ENCODE data around the gene MFF.

The MFF gene, protein sequence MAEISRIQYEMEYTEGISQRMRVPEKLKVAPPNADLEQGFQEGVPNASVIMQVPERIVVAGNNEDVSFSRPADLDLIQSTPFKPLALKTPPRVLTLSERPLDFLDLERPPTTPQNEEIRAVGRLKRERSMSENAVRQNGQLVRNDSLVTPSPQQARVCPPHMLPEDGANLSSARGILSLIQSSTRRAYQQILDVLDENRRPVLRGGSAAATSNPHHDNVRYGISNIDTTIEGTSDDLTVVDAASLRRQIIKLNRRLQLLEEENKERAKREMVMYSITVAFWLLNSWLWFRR

DNA sequence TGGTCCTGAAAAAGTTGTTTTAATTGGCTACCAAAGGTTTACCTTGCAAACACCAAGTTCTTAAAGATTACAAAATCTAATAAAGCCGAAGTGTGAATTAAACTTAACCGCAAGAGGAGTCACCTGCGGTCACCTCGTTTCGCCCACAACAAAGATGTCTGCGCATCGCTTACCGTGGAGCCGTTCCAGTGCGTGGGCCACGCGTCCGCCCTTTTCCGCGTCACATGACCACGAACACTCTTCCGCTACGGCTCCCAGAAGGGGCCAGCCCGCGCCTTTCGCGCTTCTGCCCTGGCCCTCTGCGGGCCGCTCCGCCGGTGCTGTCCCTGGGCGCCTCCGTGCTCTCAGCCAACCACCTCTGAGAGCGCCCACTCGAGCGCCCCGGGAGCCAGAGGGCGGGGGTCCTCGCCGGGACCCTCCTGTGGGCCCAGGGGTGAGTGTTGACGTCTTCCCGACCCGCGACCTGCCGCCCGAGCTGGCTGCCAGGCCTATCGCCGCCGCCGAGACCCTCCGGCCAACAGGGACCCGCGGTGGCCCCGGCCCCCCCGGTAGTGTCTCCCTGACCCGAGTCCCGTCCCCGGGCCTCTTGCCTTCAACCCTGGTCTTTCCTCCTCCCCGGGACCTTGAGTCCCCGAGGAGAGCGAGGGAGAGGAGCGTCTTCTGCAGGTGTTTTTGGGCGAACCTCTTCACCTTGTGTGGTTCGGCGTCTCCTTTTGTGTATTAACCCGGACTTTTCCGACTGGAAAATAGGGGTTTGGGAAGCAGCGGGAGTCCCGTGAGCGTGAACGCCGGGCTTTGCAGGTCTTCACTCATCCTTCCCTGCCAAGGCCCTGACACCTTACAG is at the start of gene MFF:
Gene MFF (plus strand): TSS at position 257 of the 844 bp plus-strand sequence. CDS start 5,415 bp downstream, outside the sequence.
- DNase-seq (ENCODE audit: low spot score), result peak; percentile 95
- TF ChIP-seq, protein P1, sequence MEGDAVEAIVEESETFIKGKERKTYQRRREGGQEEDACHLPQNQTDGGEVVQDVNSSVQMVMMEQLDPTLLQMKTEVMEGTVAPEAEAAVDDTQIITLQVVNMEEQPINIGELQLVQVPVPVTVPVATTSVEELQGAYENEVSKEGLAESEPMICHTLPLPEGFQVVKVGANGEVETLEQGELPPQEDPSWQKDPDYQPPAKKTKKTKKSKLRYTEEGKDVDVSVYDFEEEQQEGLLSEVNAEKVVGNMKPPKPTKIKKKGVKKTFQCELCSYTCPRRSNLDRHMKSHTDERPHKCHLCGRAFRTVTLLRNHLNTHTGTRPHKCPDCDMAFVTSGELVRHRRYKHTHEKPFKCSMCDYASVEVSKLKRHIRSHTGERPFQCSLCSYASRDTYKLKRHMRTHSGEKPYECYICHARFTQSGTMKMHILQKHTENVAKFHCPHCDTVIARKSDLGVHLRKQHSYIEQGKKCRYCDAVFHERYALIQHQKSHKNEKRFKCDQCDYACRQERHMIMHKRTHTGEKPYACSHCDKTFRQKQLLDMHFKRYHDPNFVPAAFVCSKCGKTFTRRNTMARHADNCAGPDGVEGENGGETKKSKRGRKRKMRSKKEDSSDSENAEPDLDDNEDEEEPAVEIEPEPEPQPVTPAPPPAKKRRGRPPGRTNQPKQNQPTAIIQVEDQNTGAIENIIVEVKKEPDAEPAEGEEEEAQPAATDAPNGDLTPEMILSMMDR (IDR thresholded peaks at IDR 0.05; ENCODE audit: extremely low read depth, insufficient read depth, missing control alignments), result peak; percentile 51
- in situ Hi-C loops (cut with MboI; ENCODE audit: low pct_unique_long_range_greater_than_20kb, low sequenced_read_pairs, unreplicated experiment), result no loop called here

DNA sequence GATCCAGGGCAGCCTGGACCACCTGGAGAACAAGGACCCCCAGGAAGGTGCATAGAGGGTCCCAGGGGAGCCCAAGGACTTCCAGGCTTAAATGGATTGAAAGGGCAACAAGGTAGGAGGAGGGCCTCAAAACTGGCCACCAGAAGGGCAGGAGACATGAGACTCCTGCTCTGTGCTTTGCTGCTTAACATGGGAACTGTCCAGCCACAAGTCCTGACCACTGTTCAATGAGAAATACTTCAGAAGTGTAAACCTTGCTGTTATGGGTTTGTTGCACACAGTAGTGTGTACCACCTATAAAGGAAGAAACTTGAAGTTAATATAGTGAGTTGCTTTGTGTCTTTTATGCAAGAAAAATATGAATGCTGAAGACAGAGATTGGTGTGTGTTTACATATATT is 44.2 kb upstream of the MFF start:
- no peak for DNase-seq (ENCODE audit: low spot score)
- in situ Hi-C loops (cut with MboI; ENCODE audit: low pct_unique_long_range_greater_than_20kb, low sequenced_read_pairs, unreplicated experiment), result no loop called here
- TF ChIP-seq, protein P1 (IDR thresholded peaks at IDR 0.05; ENCODE audit: extremely low read depth, insufficient read depth, missing control alignments), result no peak

DNA sequence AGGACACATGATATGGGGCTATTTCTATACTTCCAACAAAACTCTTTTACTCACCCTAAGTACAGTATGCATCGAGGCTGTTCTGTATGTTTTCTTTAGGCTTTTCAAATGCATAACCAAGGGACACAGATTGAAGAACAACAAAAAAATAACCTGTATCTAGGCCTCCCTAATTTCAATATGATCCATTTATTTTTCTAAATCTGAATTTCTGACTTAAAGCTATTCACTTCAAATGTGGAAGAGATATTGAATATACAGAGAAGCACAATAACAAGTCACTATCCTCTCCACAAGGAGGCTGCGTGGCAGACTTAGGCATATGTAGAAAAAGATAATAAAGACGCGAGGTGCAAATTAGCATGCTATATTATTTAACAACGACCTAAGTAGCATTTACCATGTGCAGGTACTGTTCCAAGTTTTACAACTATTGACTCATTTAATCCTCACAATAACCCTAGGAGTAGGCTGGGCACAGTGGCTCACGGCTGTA is 39.3 kb upstream of the MFF start:
- no peak for DNase-seq (ENCODE audit: low spot score)
- TF ChIP-seq, protein P1 (IDR thresholded peaks at IDR 0.05; ENCODE audit: extremely low read depth, insufficient read depth, missing control alignments), result no peak
- in situ Hi-C loops (cut with MboI; ENCODE audit: low pct_unique_long_range_greater_than_20kb, low sequenced_read_pairs, unreplicated experiment), result no loop called here

DNA sequence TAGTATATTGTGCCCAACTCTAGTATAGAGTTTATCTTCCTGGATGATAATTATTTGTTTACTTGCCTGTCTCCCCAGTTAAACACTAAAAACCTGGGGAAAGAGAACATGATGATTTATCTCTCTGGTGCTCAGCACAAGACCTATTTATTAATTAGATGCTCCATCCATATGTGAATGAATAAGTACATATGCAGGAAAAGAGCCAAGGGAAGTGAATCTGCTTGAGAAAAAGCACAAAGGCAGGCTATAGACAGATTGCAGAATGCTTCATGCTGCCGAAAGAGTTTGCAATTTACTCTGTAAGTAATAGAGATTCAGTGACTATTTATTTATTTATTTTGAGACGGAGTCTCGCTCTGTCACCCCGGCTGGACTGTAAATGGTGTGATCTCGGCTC is 37.3 kb upstream of the MFF start:
- TF ChIP-seq, protein P1 (IDR thresholded peaks at IDR 0.05; ENCODE audit: extremely low read depth, insufficient read depth, missing control alignments), result no peak
- in situ Hi-C loops (cut with MboI; ENCODE audit: low pct_unique_long_range_greater_than_20kb, low sequenced_read_pairs, unreplicated experiment), result no loop called here
- no peak for DNase-seq (ENCODE audit: low spot score)

DNA sequence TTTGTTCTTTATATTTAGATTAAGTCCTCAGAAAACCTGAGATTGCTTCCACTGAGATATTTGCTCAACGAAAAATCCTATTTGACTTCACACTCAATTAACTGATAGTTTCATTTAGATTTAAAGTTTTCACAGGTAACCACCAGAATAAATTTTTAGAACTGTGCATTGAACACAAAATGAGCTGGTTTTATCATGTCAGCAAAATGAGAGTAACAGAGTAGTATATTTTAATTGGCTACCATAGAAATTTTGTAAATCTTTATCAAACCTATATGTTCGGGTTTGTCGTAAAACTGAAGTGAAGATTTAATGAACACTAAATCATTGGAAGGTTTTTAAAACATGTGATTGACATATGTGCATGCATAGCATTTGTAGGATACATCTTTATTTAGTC is 32.7 kb upstream of the MFF start:
- in situ Hi-C loops (cut with MboI; ENCODE audit: low pct_unique_long_range_greater_than_20kb, low sequenced_read_pairs, unreplicated experiment), result no loop called here
- TF ChIP-seq, protein P1 (IDR thresholded peaks at IDR 0.05; ENCODE audit: extremely low read depth, insufficient read depth, missing control alignments), result no peak
- DNase-seq (ENCODE audit: low spot score), result no peak

DNA sequence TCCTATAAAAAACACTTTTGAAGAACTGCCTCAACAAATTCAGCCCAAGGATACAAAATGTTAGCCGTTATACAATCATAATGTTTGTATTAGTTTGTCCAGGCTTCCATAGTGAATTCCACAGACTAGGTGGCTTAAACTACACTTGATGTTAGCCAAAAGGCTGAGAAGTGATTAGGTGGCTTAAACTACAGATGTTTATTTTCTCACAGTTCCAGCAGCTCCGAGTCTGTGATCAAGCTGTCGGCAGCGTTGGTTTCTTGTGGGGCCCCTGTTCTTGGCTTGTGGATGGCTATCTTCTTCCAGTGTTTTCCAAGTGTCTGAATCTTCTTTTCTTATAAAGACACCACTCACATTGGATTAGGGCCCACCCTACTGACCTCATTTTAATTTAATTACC is 31.5 kb upstream of the MFF start:
- DNase-seq (ENCODE audit: low spot score), result no peak
- TF ChIP-seq, protein P1 (IDR thresholded peaks at IDR 0.05; ENCODE audit: extremely low read depth, insufficient read depth, missing control alignments), result no peak
- in situ Hi-C loops (cut with MboI; ENCODE audit: low pct_unique_long_range_greater_than_20kb, low sequenced_read_pairs, unreplicated experiment), result no loop called here

All from GM13977 (cell line).